Heart right ventricle (tissue), 16 donors: ENCODE data around the gene EFCAB8. TPM values are rescaled to one million over a fixed set of nuclear protein-coding genes. Genes with fewer than 3 reads are reported as not detected.

Experiments used
- ATAC-seq, 8 donors: fragments of 200-7000 bp; cut with Tn5 transposase; one replicate each; pipeline ENCODE4 v1.9.1; 2020; ENCODE audit warnings: mild to moderate bottlenecking in 8 of 8, moderate library complexity in 8 of 8, moderate number of reproducible peaks in 1 of 8
- DNase-seq, 2 donors: peaks; one replicate each; pipeline ENCODE4 v3.0.0-alpha.2; 2020
- H3K27ac ChIP-seq, 10 donors: fragments of 200-600 bp; sonication (generic) in 2 of 10; one replicate each; pipeline versions ENCODE4 v1.5.0 to v1.8.0; 2020 to 2022; ENCODE audit warnings: mild to moderate bottlenecking in 3 of 10
- H3K27me3 ChIP-seq, 7 donors: fragments of 200-600 bp; one replicate each; pipeline ENCODE4 v1.8.0; 2021 to 2022; ENCODE audit warnings: mild to moderate bottlenecking in 2 of 7
- H3K36me3 ChIP-seq, 9 donors: fragments of 200-600 bp; sonication (generic) in 1 of 9; one replicate each; pipeline versions ENCODE4 v1.5.0 to v1.8.0; 2020 to 2022; ENCODE audit warnings: mild to moderate bottlenecking in 2 of 9
- H3K4me1 ChIP-seq, 9 donors: fragments of 200-600 bp; sonication (generic) in 1 of 9; one replicate each; pipeline versions ENCODE4 v1.5.0 to v1.8.0; 2020 to 2022; ENCODE audit warnings: mild to moderate bottlenecking in 4 of 9
- H3K4me3 ChIP-seq, 10 donors: fragments of 200-600 bp; sonication (generic) in 2 of 10; one replicate each; pipeline versions ENCODE4 v1.5.0 to v1.8.0; 2020 to 2022; ENCODE audit warnings: mild to moderate bottlenecking in 7 of 10, moderate library complexity in 2 of 10
- H3K9me3 ChIP-seq, 11 donors: fragments of 200-600 bp in 10 of 11; sonication (generic) in 2 of 11; one replicate each; pipeline versions ENCODE4 v1.5.0 to v1.8.0; 2013 to 2022; ENCODE audit warnings: mild to moderate bottlenecking in 2 of 11, control low read depth in 1 of 11, moderate library complexity in 1 of 11
- CTCF ChIP-seq, 9 donors: fragments of 200-600 bp; sonication (generic) in 2 of 9; IDR thresholded peaks; one replicate each; pipeline versions ENCODE4 v1.5.0 to v1.8.0; 2021 to 2022; ENCODE audit warnings: antibody characterized with exemption in 9 of 9, mild to moderate bottlenecking in 5 of 9, moderate library complexity in 1 of 9
- WGBS, 2 donors: extraction: QIAGEN DNeasy Blood & Tissue Kit; methylation state at CpG; one replicate each; pipeline ENCODE4 v1.1.7; 2013; ENCODE audit warnings: inconsistent platforms in 1 of 2; 5-methylcytosine and 5-hydroxymethylcytosine counted together
- intact Hi-C, 10 donors: fragments of 100-400 bp; cut with DNase I; formaldehyde crosslinking; loops; one replicate each; pipeline versions ENCODE4 v1.11.1 to v1.14.2; 2022
- polyA plus RNA-seq, 2 donors: library from polyadenylated mRNA; stranded (reverse); fragments of 200-250 nt; gene quantifications; one replicate each; pipeline ENCODE4 v1.2.3, GENCODE V29; 2013
- total RNA-seq, 10 donors: library from RNA; stranded (reverse); fragmentation: NEBNext Ultra II Directional in 3 of 10; extraction: Animal tissue kit (Norgen Biotek cat#: 25700) in 3 of 10; gene quantifications; one replicate each; pipeline versions ENCODE4 v1.2.1 to v1.2.4, GENCODE V29; 2021 to 2023
- donor health status: Arrhythmogenic right ventricular cardiomyopathy.
- donor health status: ischemic (EF 13 %, LVEDD 7.1; RV severe dilation, severe dysfunction).
- donor health status: healthy with polysubstance abuse.
- donor health status: DM: no; HTN: yes; CAD: no.
- donor health status: DM: no; HTN: no; CAD: no.
- donor health status: ischemic (EF 25% LVEDD 6.9; RV normal size, moderate dysfunction).
- donor health status: ischemic (EF 25% LVEDD 5.7; RV mildly dilated, moderate dysfunction).
- donor health status: healthy.
- donor health status: DM: yes; HTN: yes; CAD: no.
- donor health status: Ischemic cardiomyopathy.
- donor health status: ischemic (EF 35%, LVEDD 5.7; RV mildly dilated, moderate dysfunction).
- donor health status: nonischemic (EF 11% LVEDD 7.7; RV severe dilation, severe dysfunction).
- donor health status: DM: yes; HTN: yes; CAD: no.
- donor health status: PGD.
- donor health status: ischemic (EF 29% LVEDD 5.4; RV normal size, mild dysfunction).
- donor health status: nonischemic (EF 23%, LVEDD 6.1; RV moderate dilation, normal function).

Gene EFCAB8
- total and polyA plus RNA-seq, 12 donors: 0.15 to 0.58 TPM; not detected in 10

- H3K4me3 ChIP-seq: no peak overlapping the region
- DNase-seq (no peak), ATAC-seq (no peak)
- H3K27ac ChIP-seq: no peak overlapping the region
- no peak for TF ChIP-seq CTCF (IDR thresholded peaks at IDR 0.05)
- intact Hi-C loops: no loop called here
- no peaks in the 10 kb centered on the region for H3K36me3 ChIP-seq
- no peaks in the 10 kb centered on the region for H3K4me1 ChIP-seq
- WGBS, 2 donors: 67 to 76% methylated on average over 3 of the region's 3 CpGs
- H3K27me3 ChIP-seq: no peaks in the 10 kb centered on the region
- H3K9me3 ChIP-seq: peaks cover 0 to 8% (median 2%) of the 10 kb centered on the region in 11 donors
Observed at GRCh38 chr20:32990426-32990825, 131.7 kb downstream of the EFCAB8 start.

GRCh38 chr20:32991383-32991782 lies 132.7 kb downstream of the EFCAB8 start:
- H3K27me3 ChIP-seq: no peaks in the 10 kb centered on the region
- H3K9me3 ChIP-seq: peaks cover 0 to 13% (median 3%) of the 10 kb centered on the region in 11 donors
- H3K4me1 ChIP-seq: no peaks in the 10 kb centered on the region
- H3K27ac ChIP-seq: no peak overlapping the region
- H3K36me3 ChIP-seq: no peaks in the 10 kb centered on the region
- no peak for TF ChIP-seq CTCF (IDR thresholded peaks at IDR 0.05)
- intact Hi-C loops: no loop called here
- H3K4me3 ChIP-seq: no peak overlapping the region
- no peak for DNase-seq
- no peak for ATAC-seq
- WGBS, 2 donors: 61 to 66% methylated on average over 3 of the region's 3 CpGs

- intact Hi-C loops: no loop called here
- H3K36me3 ChIP-seq: no peaks in the 10 kb centered on the region
- WGBS, 2 donors: 84 to 88% methylated on average over 8 of the region's 8 CpGs
- no peak overlapping the region for H3K27ac ChIP-seq
- H3K4me3 ChIP-seq: no peak overlapping the region
- no peak for DNase-seq
- H3K9me3 ChIP-seq: peaks cover 0 to 13% (median 3%) of the 10 kb centered on the region in 11 donors
- H3K4me1 ChIP-seq: no peaks in the 10 kb centered on the region
- H3K27me3 ChIP-seq: no peaks in the 10 kb centered on the region
- ATAC-seq: no peak
- no peak for TF ChIP-seq CTCF (IDR thresholded peaks at IDR 0.05)
Observed at GRCh38 chr20:32991792-32992641, 133.3 kb downstream of the EFCAB8 start.

GRCh38 chr20:32993496-32994050 lies 134.8 kb downstream of the EFCAB8 start:
- Histone ChIP-seq H3K36me3 (no peaks in the 10 kb centered on the region), H3K27ac (no peak overlapping the region), H3K4me3 (no peak overlapping the region), H3K27me3 (no peaks in the 10 kb centered on the region), H3K4me1 (no peaks in the 10 kb centered on the region), H3K9me3 (peaks cover 0 to 13% (median 3%) of the 10 kb centered on the region in 11 donors)
- ATAC-seq (no peak), DNase-seq (no peak)
- TF ChIP-seq CTCF (IDR thresholded peaks at IDR 0.05): no peak
- 80 to 84% methylated on average over 8 of the region's 8 CpGs for WGBS, 2 donors
- intact Hi-C loops: no loop called here
